Measurements from ENCODE around the gene TIMM13.
"Not testable (repeated sequence)": the region's sequence is repeated elsewhere in the genome, so short reads cannot be mapped to it uniquely, and the experiment has no call there.

TIMM13 gene

GRCh38 chr19:2429917-2430535 lies 2.6 kb upstream of the TIMM13 start:
- no peak for DNase-seq

GRCh38 chr19:2428756-2429711 lies 1.6 kb upstream of the TIMM13 start:
- DNase-seq: no peak

GRCh38 chr19:2428321-2428690 lies 920 bp upstream of the TIMM13 start:
- DNase-seq: no peak

- DNase-seq: no peak
Measured at GRCh38 chr19:2426611-2427428, 566 bp downstream of the TIMM13 start.

- no peak for DNase-seq
Measured at GRCh38 chr19:2425622-2426581, 1.5 kb downstream of the TIMM13 start.

- peak; percentile 5 for DNase-seq
Measured at GRCh38 chr19:2424686-2425621, 2.4 kb downstream of the TIMM13 start.

- DNase-seq: no peak
Measured at GRCh38 chr19:2423915-2424685, 3.3 kb downstream of the TIMM13 start.

GRCh38 chr19:2423071-2423914 lies 4.1 kb downstream of the TIMM13 start:
- DNase-seq: no peak

GRCh38 chr19:2421581-2422306 lies 5.6 kb downstream of the TIMM13 start:
- no peak for DNase-seq

GRCh38 chr19:2420490-2420889 lies 6.9 kb downstream of the TIMM13 start:
- no peak for DNase-seq

- DNase-seq: no peak
Measured at GRCh38 chr19:2419754-2420153, 7.6 kb downstream of the TIMM13 start.

- no peak for DNase-seq
Measured at GRCh38 chr19:2417881-2418406, 9.4 kb downstream of the TIMM13 start.

- DNase-seq: not testable (repeated sequence)
Measured at GRCh38 chr19:2417436-2417835, 9.9 kb downstream of the TIMM13 start.

GRCh38 chr19:2416321-2417097 lies 10.9 kb downstream of the TIMM13 start:
- no peak for DNase-seq

- DNase-seq: no peak
Measured at GRCh38 chr19:2415973-2416319, 11.4 kb downstream of the TIMM13 start.

- no peak for DNase-seq
Measured at GRCh38 chr19:2415281-2415972, 12.0 kb downstream of the TIMM13 start.

GRCh38 chr19:2413629-2414028 lies 13.8 kb downstream of the TIMM13 start:
- DNase-seq: no peak
